DOHH2 (cell line): ENCODE results near the gene CCDC152.
"Not testable (repeated sequence)": the region's sequence is repeated elsewhere in the genome, so short reads cannot be mapped to it uniquely, and the experiment has no call there.

Experiments
- H3F3A ChIP-seq: fragments of 200-600 bp; sonication (generic), shearing (Covaris generic); 2 replicates; pipeline ENCODE4 v1.6.0; 2016; ENCODE audit warnings: antibody characterized with exemption, mild to moderate bottlenecking; ENCODE audit not compliant: control insufficient read depth, insufficient read depth
- H3K27ac ChIP-seq: fragments of 200-600 bp; sonication (generic); 2 replicates; pipeline ENCODE4 v1.5.1; 2014; ENCODE audit warnings: low read depth, mild to moderate bottlenecking, low read length, moderate library complexity
- H3K27me3 ChIP-seq: fragments of 200-600 bp; sonication (generic); 2 replicates; pipeline ENCODE4 v1.6.1; 2014; ENCODE audit warnings: mild to moderate bottlenecking, low read length, mixed read lengths; ENCODE audit not compliant: control insufficient read depth
- H3K36me3 ChIP-seq: fragments of 200-600 bp; sonication (generic); 2 replicates; pipeline ENCODE4 v1.6.1; 2014; ENCODE audit warnings: mild to moderate bottlenecking, low read length, moderate library complexity, mixed read lengths; ENCODE audit not compliant: control insufficient read depth
- H3K4me1 ChIP-seq: fragments of 200-600 bp; sonication (generic); 2 replicates; pipeline ENCODE4 v1.6.1; 2014; ENCODE audit warnings: mild to moderate bottlenecking, low read length, mixed read lengths; ENCODE audit not compliant: control insufficient read depth
- H3K4me2 ChIP-seq: fragments of 200-600 bp; sonication (generic); 2 replicates; pipeline ENCODE4 v1.6.0; 2014; ENCODE audit warnings: mild to moderate bottlenecking, low read length, moderate library complexity
- H3K4me3 ChIP-seq: fragments of 200-600 bp; sonication (generic); 2 replicates; pipeline ENCODE4 v1.5.1; 2014; ENCODE audit warnings: mild to moderate bottlenecking, low read length, mixed read lengths
- H3K79me2 ChIP-seq: fragments of 200-600 bp; sonication (generic); 2 replicates; pipeline ENCODE4 v1.6.1; 2014; ENCODE audit warnings: mild to moderate bottlenecking, low read length, mixed read lengths; ENCODE audit not compliant: control insufficient read depth
- H3K9me2 ChIP-seq: fragments of 200-600 bp; sonication (generic); replicated peaks from 2 replicates; pipeline ENCODE4 v1.6.1; 2014; ENCODE audit warnings: mild to moderate bottlenecking, low read length, mixed read lengths; ENCODE audit not compliant: control insufficient read depth
- H3K9me3 ChIP-seq: fragments of 200-600 bp; sonication (generic); 2 replicates; pipeline ENCODE4 v1.6.1; 2014; ENCODE audit warnings: antibody characterized with exemption, low read length, mixed read lengths; ENCODE audit not compliant: control insufficient read depth, insufficient read depth
- H4K20me1 ChIP-seq: fragments of 200-600 bp; sonication (generic); 2 replicates; pipeline ENCODE4 v1.6.0; 2014; ENCODE audit warnings: low read depth, mild to moderate bottlenecking, antibody characterized with exemption, low read length, moderate library complexity; ENCODE audit not compliant: control insufficient read depth, insufficient read depth
- CTCF ChIP-seq: fragments of 200-600 bp; sonication (generic); IDR thresholded peaks from one replicate; pipeline ENCODE4 v1.5.1; 2014; ENCODE audit warnings: antibody characterized with exemption, mild to moderate bottlenecking, low read depth, low read length; ENCODE audit not compliant: poor library complexity, severe bottlenecking
- EZH2phosphoT487 ChIP-seq: fragments of 200-600 bp; sonication (generic); IDR thresholded peaks from 2 replicates; pipeline ENCODE4 v1.6.1; 2017; ENCODE audit warnings: borderline replicate concordance, mild to moderate bottlenecking, antibody characterized with exemption, low read length, moderate library complexity, mixed read lengths

The CCDC152 gene

GRCh38 chr5:42813533-42813932, 56.9 kb downstream of the CCDC152 start:
- no peaks in the 10 kb centered on the region for H3K9me3 ChIP-seq
- H3K27me3 ChIP-seq: no peaks in the 10 kb centered on the region
- no peaks in the 10 kb centered on the region for H3K36me3 ChIP-seq
- no peak overlapping the region for H3K4me3 ChIP-seq
- H3K4me1 ChIP-seq: no peaks in the 10 kb centered on the region
- H3F3A ChIP-seq: no peaks in the 10 kb centered on the region
- H3K79me2 ChIP-seq: no peaks in the 10 kb centered on the region
- no peak overlapping the region for H3K4me2 ChIP-seq
- no peak overlapping the region for H3K27ac ChIP-seq
- H4K20me1 ChIP-seq: no peaks in the 10 kb centered on the region
- no peaks in the 10 kb centered on the region for H3K9me2 ChIP-seq
- no peak for TF ChIP-seq CTCF
- TF ChIP-seq EZH2phosphoT487: no peak

GRCh38 chr5:42816546-42816945, 59.9 kb downstream of the CCDC152 start:
- H3K4me2 ChIP-seq, H3K36me3 ChIP-seq, H3K9me2 ChIP-seq, H3K4me3 ChIP-seq, H3K4me1 ChIP-seq, H4K20me1 ChIP-seq, H3F3A ChIP-seq, H3K79me2 ChIP-seq, H3K27ac ChIP-seq, H3K9me3 ChIP-seq, H3K27me3 ChIP-seq: not testable (repeated sequence)

- no peaks in the 10 kb centered on the region for H3K27me3 ChIP-seq
- H4K20me1 ChIP-seq: no peaks in the 10 kb centered on the region
- no peaks in the 10 kb centered on the region for H3K9me2 ChIP-seq
- no peaks in the 10 kb centered on the region for H3K79me2 ChIP-seq
- no peaks in the 10 kb centered on the region for H3K36me3 ChIP-seq
- H3K27ac ChIP-seq: no peak overlapping the region
- no peak for TF ChIP-seq EZH2phosphoT487
- TF ChIP-seq CTCF: no peak
- H3K9me3 ChIP-seq: no peaks in the 10 kb centered on the region
- no peaks in the 10 kb centered on the region for H3K4me1 ChIP-seq
- no peak overlapping the region for H3K4me3 ChIP-seq
- H3K4me2 ChIP-seq: no peak overlapping the region
- no peaks in the 10 kb centered on the region for H3F3A ChIP-seq
Observed at GRCh38 chr5:42819745-42820144, 63.1 kb downstream of the CCDC152 start.

- Histone ChIP-seq H3K4me2 (no peak overlapping the region), H3K79me2 (no peaks in the 10 kb centered on the region), H3K4me3 (no peak overlapping the region), H3K9me3 (no peaks in the 10 kb centered on the region), H3K4me1 (no peaks in the 10 kb centered on the region), H3K27me3 (no peaks in the 10 kb centered on the region), H3K9me2 (no peaks in the 10 kb centered on the region), H3K27ac (no peak overlapping the region), H4K20me1 (no peaks in the 10 kb centered on the region), H3F3A (no peaks in the 10 kb centered on the region), H3K36me3 (no peaks in the 10 kb centered on the region)
- no peak for TF ChIP-seq EZH2phosphoT487
- TF ChIP-seq CTCF: no peak
Observed at GRCh38 chr5:42822548-42822947, 65.9 kb downstream of the CCDC152 start.
